ENCODE data around the gene RICTOR. TPM values are rescaled to one million over a fixed set of nuclear protein-coding genes. Genes with fewer than 3 reads are reported as not detected.

The RICTOR gene
- total and polyA plus RNA-seq, 9 of the 15 experiments (the other 6 are each of a cell fraction or from before 2014, with no cell fraction given), result 13.9 to 46.6 (median 22.6) TPM

- TF ChIP-seq ZBTB34 (CRISPR knock-in tag; IDR thresholded peaks at IDR 0.05) (no peak), ZNF395 (CRISPR knock-in tag; IDR thresholded peaks at IDR 0.05) (no peak), FOXK2 (conservative IDR thresholded peaks at IDR 0.05 in 1 of 2, IDR thresholded peaks at IDR 0.05 in 1 of 2; ENCODE audit: low read depth in 2 of 2) (peak; percentile 42 to 54; a peak in 2 of 4 replicates), RBFOX2 (IDR thresholded peaks at IDR 0.05; ENCODE audit: low read depth, low read length) (0 out of 2 replicates have a peak, but pooled peaks have one; percentile 20), TRIM25 (IDR thresholded peaks at IDR 0.05; ENCODE audit: borderline replicate concordance) (peak; percentile 78; the same call in 1 of the 2 replicates), BMI1 (IDR thresholded peaks at IDR 0.05; ENCODE audit: low read length) (no peak), ZNF146 (CRISPR knock-in tag; IDR thresholded peaks at IDR 0.05; ENCODE audit: unreplicated experiment) (no peak), ATF2 (CRISPR knock-in tag; IDR thresholded peaks at IDR 0.05) (no peak), PHB2 (IDR thresholded peaks at IDR 0.05; ENCODE audit: low read depth) (no peak), DDX20 (tag; IDR thresholded peaks at IDR 0.05; ENCODE audit: low read depth) (no peak), HDAC2 (IDR thresholded peaks at IDR 0.05) (0 out of 2 replicates have a peak, but pooled peaks have one; percentile 62), PURB (CRISPR knock-in tag; IDR thresholded peaks at IDR 0.05; ENCODE audit: low read depth) (no peak), ZNF354B (CRISPR knock-in tag; IDR thresholded peaks at IDR 0.05) (no peak), ZBTB33 (CRISPR knock-in tag; IDR thresholded peaks at IDR 0.05) (no peak), SP1 (CRISPR knock-in tag; IDR thresholded peaks at IDR 0.05) (no peak), KLF1 (tag; IDR thresholded peaks at IDR 0.05) (no peak), TCFL5 (CRISPR knock-in tag; conservative IDR thresholded peaks at IDR 0.05) (no peak), RBM39 (optimal IDR thresholded peaks at IDR 0.05; ENCODE audit: low read depth, low read length) (no peak), XRCC3 (IDR thresholded peaks at IDR 0.05) (no peak)
Observed at GRCh38 chr5:39076757-39077728, 2.8 kb upstream of the RICTOR start (continued).
